GM12878 (cell line): ENCODE results near the gene RNF223. TPM values are rescaled to one million over a fixed set of nuclear protein-coding genes. Genes with fewer than 3 reads are reported as not detected.

ENCODE experiments used
- CEBPB ChIP-seq, 2 experiments: fragments of 150-350 bp in 1 of 2; IDR thresholded peaks; 2 replicates each; pipeline ENCODE4 v1.6.1; 2012 to 2014; ENCODE audit warnings: low read depth in 2 of 2, low read length in 2 of 2, borderline replicate concordance in 1 of 2, inconsistent platforms in 1 of 2
- MYB ChIP-seq: fragments of 150-350 bp; IDR thresholded peaks from 2 replicates; pipeline ENCODE4 v1.6.1; 2014; ENCODE audit warnings: mild to moderate bottlenecking, low read depth, low read length, borderline replicate concordance
- polyA plus RNA-seq, 11 experiments: library from polyadenylated mRNA; depleted of rRNA in 4 of 11; unstranded in 6 of 11; stranded (reverse) in 5 of 11; fragments of >200 nt; fragmentation: Nextera tagmentation in 4 of 11; fragmentation: Illumina TruSeq in 1 of 11; extraction: Ambion mirVana in 4 of 11; extraction: Trizol in 1 of 11; gene quantifications; 1 replicate in 1 of 11; 2 replicates in 10 of 11; pipeline versions ENCODE4 v1.2.1 to v1.2.3, GENCODE V29; 2011 to 2016; ENCODE audit warnings: inconsistent platforms in 2 of 11, missing spikeins in 2 of 11, low read depth in 1 of 11
- total RNA-seq, 4 experiments: library from RNA; depleted of rRNA in 3 of 4; stranded (reverse); fragments of >200 nt in 3 of 4; fragmentation: Illumina TruSeq in 1 of 4; extraction: Trizol in 1 of 4; gene quantifications; 2 replicates each; pipeline versions ENCODE4 v1.2.1 to v1.2.3, GENCODE V29; 2013 to 2021
- TF ChIP-seq, protein P1 (sequence below): fragments of 150-350 bp; IDR thresholded peaks from 2 replicates; pipeline ENCODE4 v1.6.1; 2014; ENCODE audit warnings: mild to moderate bottlenecking, low read depth, low read length
- TF ChIP-seq, protein P2 (sequence below): IDR thresholded peaks from 2 replicates; pipeline ENCODE4 v1.6.1; 2012; ENCODE audit warnings: low read depth, low read length, improper control_type of control experiment
- TF ChIP-seq, protein P3 (sequence below): IDR thresholded peaks from 2 replicates; pipeline ENCODE4 v1.6.1; 2011; ENCODE audit warnings: mild to moderate bottlenecking, low read depth, low read length, moderate library complexity; ENCODE audit not compliant: insufficient replicate concordance
- TF ChIP-seq, protein P4 (sequence below): fragments of 450-650 bp; conservative IDR thresholded peaks from 2 replicates; pipeline ENCODE4 v1.6.1; 2017; ENCODE audit warnings: mild to moderate bottlenecking, moderate library complexity
- TF ChIP-seq, protein P5 (sequence below): IDR thresholded peaks from 2 replicates; pipeline ENCODE4 v1.6.1; 2012; ENCODE audit warnings: low read depth, low read length, improper control_type of control experiment

Gene RNF223
- total and polyA plus RNA-seq, 10 of the 15 experiments (the other 5 are each of a cell fraction or from before 2014, with no cell fraction given) = 0.06 TPM; not detected in 9

DNA sequence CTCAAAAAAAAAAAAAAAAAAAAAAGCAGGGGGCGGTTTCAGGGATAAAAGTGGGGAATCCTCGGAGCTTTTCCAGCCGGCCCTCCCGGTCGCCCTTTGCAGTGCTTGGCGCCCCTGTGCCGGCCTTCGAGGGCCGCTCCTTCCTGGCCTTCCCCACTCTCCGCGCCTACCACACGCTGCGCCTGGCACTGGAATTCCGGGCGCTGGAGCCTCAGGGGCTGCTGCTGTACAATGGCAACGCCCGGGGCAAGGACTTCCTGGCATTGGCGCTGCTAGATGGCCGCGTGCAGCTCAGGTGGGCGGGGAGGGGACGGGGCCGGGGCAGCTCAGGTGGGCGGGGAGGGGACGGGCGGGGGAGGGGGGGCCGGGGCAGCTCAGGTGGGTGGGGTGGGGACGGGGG lies 25.3 kb downstream of the RNF223 start (continued):
- TF ChIP-seq, protein P1, sequence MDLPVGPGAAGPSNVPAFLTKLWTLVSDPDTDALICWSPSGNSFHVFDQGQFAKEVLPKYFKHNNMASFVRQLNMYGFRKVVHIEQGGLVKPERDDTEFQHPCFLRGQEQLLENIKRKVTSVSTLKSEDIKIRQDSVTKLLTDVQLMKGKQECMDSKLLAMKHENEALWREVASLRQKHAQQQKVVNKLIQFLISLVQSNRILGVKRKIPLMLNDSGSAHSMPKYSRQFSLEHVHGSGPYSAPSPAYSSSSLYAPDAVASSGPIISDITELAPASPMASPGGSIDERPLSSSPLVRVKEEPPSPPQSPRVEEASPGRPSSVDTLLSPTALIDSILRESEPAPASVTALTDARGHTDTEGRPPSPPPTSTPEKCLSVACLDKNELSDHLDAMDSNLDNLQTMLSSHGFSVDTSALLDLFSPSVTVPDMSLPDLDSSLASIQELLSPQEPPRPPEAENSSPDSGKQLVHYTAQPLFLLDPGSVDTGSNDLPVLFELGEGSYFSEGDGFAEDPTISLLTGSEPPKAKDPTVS = no peak
- TF ChIP-seq, protein P2, sequence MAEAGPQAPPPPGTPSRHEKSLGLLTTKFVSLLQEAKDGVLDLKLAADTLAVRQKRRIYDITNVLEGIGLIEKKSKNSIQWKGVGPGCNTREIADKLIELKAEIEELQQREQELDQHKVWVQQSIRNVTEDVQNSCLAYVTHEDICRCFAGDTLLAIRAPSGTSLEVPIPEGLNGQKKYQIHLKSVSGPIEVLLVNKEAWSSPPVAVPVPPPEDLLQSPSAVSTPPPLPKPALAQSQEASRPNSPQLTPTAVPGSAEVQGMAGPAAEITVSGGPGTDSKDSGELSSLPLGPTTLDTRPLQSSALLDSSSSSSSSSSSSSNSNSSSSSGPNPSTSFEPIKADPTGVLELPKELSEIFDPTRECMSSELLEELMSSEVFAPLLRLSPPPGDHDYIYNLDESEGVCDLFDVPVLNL = no peak
- TF ChIP-seq, protein P3, sequence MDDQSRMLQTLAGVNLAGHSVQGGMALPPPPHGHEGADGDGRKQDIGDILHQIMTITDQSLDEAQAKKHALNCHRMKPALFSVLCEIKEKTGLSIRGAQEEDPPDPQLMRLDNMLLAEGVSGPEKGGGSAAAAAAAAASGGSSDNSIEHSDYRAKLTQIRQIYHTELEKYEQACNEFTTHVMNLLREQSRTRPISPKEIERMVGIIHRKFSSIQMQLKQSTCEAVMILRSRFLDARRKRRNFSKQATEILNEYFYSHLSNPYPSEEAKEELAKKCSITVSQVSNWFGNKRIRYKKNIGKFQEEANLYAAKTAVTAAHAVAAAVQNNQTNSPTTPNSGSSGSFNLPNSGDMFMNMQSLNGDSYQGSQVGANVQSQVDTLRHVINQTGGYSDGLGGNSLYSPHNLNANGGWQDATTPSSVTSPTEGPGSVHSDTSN = no peak
- TF ChIP-seq, protein P4, sequence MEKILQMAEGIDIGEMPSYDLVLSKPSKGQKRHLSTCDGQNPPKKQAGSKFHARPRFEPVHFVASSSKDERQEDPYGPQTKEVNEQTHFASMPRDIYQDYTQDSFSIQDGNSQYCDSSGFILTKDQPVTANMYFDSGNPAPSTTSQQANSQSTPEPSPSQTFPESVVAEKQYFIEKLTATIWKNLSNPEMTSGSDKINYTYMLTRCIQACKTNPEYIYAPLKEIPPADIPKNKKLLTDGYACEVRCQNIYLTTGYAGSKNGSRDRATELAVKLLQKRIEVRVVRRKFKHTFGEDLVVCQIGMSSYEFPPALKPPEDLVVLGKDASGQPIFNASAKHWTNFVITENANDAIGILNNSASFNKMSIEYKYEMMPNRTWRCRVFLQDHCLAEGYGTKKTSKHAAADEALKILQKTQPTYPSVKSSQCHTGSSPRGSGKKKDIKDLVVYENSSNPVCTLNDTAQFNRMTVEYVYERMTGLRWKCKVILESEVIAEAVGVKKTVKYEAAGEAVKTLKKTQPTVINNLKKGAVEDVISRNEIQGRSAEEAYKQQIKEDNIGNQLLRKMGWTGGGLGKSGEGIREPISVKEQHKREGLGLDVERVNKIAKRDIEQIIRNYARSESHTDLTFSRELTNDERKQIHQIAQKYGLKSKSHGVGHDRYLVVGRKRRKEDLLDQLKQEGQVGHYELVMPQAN = no peak
- no peak for TF ChIP-seq CEBPB (IDR thresholded peaks at IDR 0.05; ENCODE audit: borderline replicate concordance in 1 of 2, low read depth in 2 of 2, low read length in 2 of 2)
- TF ChIP-seq, protein P5, sequence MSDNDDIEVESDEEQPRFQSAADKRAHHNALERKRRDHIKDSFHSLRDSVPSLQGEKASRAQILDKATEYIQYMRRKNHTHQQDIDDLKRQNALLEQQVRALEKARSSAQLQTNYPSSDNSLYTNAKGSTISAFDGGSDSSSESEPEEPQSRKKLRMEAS = no peak
- TF ChIP-seq MYB = no peak
